GM18526 (cell line): ENCODE results near the gene SERGEF.

ENCODE experiments used
- POLR2A ChIP-seq: IDR thresholded peaks from 3 replicates; pipeline ENCODE4 v1.6.1; 2011; ENCODE audit not compliant: insufficient read length; ENCODE audit errors: extremely low read depth

Gene SERGEF

DNA sequence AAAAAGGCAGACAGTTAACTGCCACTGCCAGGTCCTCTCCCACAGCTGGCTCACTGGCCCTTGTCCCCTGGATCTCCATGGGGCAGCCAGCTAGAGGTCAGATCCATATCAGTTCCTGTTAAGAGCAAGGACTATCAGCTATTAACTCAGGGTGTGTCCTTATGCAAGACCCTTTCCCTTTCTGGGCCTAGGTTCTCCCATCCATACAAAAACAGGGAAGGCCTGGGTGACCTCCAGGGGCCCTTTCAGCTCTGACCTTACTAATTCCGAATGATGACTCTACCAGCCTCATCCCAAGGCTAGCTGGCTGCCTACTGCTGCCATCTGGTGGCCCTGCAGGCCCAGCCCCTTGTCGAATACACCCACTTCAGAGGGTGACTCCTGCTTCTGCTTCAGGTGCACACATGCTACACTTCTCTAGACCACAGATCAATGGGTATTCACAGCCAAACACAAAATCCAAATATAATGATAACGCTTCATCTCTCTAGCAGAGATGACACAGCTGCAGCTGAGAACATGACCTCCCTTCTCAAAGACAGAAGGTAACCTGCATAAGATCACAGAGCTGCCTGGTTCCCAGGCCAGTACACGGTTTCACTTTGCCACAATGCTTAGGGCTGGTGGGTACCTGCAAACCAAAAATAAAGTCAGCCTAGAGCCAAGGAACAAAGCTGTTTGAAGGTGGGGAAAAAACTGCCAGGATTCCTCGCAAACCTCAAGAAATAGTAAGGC is 34.1 kb downstream of the SERGEF start:
- TF ChIP-seq POLR2A, result no peak

DNA sequence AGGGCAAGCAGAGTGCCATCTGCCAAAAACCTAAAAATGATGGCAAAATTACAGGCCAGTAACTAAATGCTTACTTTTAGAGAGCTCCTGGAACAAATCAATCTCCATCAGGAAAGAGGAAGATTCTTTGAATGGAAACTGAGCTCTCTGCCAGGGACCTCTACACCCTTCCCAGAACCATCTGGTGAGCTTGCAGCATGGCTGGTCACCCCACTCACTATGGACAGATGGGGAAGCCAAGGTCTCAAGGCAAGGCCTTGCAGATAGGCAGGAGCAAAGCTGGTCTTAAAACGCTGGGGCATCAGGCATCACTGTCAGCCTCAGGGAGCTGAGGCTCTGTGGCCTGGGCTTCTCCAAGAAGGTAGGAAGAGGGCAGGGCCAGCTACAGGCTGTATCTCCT is 36.2 kb downstream of the SERGEF start:
- TF ChIP-seq POLR2A, result no peak

DNA sequence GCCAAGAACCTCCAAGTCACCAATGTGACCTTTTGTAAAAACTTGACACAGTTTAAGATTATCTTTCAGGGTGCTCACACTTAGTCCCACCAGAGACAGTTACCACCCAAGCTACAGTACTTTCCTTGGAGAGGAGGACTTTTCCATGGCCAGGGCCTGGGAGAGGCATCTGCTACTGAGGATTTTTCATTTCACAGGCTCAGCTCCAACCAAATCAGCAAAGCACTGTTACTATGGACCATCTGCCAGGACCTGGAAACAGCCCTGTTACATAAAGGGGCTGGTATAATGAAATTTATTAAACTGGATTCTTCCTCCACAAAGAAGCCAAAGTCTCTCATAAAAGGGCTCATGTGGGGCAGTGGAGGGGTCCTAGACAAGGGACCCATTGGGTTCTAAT is 38.6 kb downstream of the SERGEF start:
- no peak for TF ChIP-seq POLR2A

DNA sequence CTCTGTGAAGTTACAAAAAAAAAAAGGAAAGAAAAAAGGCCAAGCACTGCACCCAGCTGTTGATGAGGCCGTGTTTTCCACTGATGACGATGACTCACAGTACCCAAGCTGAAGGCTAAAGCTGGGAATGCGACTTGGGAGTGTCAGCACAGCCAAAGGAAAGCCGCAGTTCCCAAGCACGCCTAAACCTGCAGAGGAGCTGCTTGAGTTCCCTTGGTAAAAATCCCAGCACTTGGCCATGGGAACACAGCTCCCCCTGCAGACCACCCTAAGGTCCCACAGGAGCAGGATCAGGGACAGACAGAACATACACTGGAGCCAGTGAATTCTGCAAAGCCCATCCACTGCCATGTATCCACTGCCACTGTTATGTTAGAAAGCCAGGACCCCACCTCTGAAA is 39.9 kb downstream of the SERGEF start:
- no peak for TF ChIP-seq POLR2A

DNA sequence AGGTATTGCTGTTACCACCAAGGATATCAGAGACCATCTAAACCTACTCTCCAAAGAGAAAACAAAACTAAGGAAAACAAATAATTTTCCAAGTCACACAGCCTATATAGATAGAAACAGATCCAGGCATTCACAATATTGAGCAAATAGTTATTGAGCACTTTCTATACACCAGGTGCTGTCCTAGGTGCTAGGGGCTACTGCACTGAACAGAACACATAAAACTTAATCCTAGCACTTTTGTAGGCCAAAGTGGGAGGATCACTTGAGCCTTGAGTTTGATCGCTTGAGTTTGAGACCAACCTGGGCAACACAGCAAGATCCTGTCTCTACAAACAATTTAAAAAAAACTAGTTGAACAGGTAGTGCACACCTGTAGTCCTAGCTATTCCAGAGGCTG is 44.6 kb downstream of the SERGEF start:
- no peak for TF ChIP-seq POLR2A

DNA sequence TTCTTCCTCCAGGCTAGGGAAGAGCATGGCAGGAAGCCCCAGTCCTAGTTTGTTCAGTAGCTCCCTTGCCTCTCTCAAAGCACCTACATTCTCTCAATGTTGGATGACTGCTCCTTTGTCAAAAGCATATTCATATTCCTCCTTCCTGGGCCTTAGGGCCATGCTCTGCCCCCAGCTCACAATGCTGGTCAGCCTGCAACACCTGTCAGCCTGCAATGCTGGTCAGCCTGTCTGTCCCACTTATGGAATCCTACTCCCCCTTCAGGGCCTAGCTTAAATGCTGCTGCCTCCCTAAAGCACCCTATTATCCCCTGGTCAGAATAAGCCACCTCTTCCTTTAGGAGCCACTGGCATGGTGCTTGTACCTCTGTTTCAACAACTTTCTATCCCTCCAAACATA is 45.2 kb downstream of the SERGEF start:
- no peak for TF ChIP-seq POLR2A

DNA sequence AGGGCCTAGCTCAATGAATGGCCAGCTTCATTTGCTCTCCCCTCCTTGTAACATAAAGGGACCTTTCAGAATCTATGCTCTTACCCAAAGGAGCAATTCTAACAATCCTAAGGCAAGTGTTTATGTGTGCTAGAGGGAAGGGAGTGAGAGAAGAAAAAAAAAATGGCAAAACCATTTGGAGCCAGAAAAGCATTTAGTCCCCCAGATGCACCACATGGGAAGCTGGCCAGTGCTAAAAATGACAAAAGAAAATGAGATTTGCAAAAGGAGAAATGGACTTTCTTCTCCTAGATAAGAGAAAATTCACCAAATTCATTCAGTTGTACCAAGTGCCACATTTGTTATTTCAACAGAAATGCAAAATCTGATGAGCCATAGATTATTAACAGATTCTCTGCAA is 52.8 kb downstream of the SERGEF start:
- no peak for TF ChIP-seq POLR2A

DNA sequence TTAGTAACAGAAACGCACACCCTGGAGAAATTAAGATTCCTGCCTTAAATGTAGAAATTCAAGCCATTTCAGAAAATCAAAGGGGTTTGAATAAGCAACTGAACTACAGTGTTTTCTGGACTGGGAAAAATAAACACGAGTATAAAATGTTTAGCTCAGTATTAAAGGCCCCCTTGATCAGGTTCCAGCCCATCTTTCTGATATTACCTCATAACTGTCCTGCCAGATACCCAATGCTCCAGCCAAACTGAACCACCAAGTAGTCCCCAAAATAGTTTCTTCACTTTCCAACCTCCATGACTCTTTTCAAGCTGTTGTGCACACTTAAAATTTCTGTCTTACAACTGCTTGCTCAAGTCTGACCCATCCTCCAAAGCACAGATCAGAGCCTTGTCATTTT is 54.4 kb downstream of the SERGEF start:
- no peak for TF ChIP-seq POLR2A

DNA sequence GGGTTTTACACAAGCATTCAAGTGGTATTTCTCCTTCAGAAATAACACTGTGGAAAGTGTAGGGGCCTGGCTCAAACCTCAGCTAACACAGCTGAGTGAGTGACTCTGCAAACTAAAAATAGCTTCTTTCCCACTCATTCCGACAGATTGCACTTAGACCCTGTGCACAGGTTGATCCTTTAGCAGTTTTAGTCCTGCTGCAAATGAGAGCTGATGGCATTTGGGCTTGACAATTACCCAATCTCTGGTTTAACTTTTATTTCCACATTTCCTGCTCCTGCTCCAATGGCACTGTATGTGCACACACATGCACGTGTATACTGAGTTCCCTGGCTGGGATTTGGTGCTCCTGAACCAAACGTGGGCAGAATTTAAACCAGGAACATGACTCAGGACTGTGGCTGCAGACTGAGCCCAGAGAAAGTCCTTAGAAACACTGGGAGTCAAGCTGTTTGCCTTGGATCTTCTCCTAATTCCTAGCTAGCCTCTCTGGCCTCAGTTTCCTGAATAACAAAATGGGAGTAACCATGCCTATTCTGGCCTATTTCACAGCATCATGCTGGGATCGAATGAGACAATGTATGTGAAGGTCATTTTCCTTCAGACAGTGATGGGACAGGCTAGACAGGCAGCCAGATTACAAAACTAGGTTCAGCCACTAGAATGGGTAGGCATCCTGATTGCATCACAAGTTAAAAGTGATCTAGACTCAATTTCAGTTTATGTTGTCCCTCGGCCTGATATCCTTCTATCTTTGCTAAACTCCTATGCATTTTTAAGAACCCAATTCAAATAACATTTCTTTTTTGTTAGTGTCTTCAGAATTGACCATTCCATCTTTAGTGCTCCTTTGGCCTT is 58.2 kb downstream of the SERGEF start:
- no peak for TF ChIP-seq POLR2A

DNA sequence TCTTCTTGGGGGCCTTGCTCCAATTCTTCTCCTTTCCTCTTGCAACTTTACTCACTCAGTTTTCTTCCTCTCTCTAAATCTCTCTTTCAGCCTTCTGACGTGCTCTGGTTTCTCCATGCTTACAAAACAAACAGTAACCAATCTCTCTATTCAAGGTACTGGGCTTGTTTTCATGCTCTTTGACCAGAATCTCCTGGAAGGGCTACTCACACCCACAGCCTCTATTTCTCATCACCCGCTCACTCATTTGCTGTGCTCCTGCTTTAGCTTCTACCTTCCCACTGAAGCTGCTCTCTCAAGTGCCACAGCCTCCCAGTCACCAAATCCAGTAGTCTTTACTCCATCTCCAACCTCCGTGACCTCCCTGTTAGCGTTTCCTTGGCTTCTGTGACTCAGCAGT is 60.4 kb downstream of the SERGEF start:
- no peak for TF ChIP-seq POLR2A

DNA sequence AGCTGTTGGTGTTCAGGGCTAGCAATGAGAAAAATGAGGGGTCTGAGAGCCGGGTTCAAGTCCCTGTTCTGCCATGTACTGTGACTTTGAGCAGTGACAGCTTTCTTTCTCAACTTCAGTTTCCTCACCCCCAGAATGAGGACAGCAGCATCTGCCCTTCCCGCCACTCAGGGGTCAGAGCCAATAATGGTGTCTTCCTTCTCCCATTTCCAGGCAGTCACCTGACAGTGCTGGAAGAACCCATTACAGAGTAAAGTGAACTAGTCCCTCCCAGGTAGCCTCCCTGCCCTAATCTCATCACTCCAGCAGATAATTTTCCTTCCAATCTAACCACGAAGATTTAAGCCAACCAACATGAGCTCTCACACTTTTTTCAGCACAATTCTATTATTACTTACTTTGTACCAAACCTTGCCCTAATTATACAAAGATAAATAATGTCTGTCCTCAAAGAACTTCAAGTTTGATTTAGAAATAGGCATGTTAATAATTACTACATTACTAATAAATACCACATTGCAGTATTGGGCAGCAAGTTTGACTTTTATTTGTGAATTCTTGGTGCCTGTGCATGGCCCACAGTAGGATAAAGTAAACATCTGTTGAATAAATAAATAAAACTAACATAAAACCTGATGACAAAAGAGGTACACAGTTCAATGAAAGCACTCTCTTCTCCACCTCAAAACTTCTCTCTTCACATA is 61.0 kb downstream of the SERGEF start:
- no peak for TF ChIP-seq POLR2A

DNA sequence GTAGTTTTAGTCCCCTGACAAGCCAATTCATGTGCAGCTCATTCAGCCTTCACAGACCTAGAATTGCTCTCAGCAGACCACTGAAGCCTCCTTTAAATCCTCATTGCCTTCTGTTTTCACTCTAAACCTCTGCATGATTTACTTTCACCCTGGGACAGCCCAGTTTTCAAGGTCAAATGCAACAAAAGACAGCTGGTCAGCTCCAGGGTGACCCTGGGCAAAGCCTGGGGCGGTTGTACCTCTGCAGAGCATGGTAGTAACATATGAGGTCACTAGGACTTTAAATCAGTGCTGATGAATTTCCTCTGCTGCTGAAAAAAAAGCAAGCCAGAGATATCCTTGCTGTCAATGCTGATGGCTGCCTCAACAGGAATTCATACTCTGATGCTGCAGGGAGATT is 62.2 kb downstream of the SERGEF start:
- TF ChIP-seq POLR2A, result no peak

DNA sequence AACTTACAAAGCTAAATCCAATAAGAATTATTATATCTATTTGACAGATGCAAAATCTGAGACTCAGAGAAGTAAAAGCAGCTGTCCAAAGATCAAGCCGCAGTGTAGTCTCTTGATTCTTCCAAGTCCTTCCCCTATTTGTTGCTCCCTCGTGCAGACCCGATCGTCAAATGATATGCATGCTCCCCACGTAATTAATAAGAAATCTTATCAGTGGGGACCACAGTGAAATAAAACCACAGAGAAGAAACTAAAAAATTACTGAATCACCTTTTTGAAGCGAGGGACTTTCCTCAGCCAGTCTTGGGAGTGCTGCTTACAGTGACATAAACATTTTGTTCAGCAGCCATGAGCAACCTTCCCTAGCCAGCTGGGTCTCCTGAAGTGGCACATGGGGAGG is 64.6 kb downstream of the SERGEF start:
- no peak for TF ChIP-seq POLR2A

DNA sequence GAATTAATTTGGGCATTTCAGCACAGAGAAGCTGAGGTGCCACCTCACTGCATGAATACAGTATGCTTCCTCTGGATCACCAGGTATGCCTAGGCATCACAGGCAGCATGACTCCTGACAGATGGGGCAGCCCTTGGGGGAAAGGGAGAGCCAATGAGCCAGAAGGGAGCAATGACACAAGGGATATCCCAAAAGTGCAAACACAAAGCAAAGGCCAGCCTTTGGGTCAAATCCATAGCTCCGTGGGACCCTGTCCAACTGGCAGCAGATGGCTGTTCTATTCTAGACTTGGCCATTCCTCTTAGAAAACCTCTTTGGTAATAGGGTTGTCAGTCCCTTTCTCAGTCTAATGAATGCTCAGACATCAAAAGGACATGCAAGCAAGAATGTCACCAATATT is 73.3 kb downstream of the SERGEF start:
- no peak for TF ChIP-seq POLR2A

DNA sequence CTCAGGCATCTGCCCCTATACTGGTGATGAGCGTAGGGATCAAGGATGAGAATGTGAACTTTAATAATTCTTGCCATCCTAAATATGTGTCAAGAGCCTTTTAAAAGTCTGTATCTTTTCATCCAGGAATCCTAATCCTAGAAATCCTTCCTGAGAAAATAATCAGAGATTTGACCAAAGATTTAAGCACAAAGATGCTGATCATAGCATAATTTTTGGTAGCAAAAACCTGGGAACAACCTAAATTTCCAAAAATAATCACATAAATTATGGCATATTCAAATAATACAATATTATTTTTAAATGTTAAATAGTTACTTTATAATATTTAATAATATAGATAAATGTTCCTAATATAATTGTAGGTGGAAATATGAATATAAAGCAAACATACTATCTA is 76.1 kb downstream of the SERGEF start:
- no peak for TF ChIP-seq POLR2A

DNA sequence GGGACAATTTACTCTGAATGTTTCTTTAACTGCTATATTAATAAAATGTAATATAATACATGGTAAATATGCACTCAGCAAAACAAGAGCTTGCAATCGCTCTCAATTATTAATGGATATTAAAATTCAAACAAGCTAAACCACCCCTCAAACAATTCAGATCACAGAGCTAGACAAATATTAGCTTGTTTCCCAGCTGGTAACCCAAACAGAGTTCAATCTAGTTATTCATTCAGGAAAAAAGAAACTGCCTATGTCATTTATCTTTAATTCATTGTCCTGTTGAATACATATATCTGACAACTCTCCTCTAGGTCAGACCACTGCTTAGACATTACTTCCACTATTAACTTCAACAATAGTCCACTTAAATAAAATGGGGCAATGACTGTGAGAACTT is 78.7 kb downstream of the SERGEF start:
- TF ChIP-seq POLR2A, result no peak
